ENCODE results near the gene METAP1. TPM values are rescaled to one million over a fixed set of nuclear protein-coding genes. Genes with fewer than 3 reads are reported as not detected.

METAP1 gene
- total RNA-seq, 1 experiment from 2014 or later, result 63.5 TPM

DNA sequence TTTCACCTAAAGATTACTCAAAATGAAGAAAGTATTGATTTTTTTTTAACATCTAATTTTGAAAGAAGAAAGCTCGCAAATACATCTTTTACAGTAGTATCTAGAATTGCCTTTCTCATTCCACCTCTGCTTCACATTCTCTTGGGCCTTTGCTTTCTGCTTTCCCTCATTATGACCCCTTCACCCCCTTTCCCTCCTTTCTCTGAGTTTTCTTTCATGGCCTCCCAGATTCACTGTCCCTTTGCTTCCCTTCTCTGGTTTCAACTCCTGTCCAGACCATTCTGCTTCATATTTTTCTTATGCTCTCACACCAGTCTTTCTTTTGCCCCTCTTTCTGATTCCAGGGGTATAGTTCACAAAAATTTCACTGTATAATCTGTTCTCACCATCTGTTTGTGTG is 64.0 kb downstream of the METAP1 start:
- Histone ChIP-seq H3K56ac (ENCODE audit: insufficient read length, low read depth, low read length) (no peak overlapping the region), H3K4ac (ENCODE audit: low read depth, low read length) (no peak overlapping the region), H2AFZ (ENCODE audit: low read length) (no peak overlapping the region), H3K4me1 (ENCODE audit: insufficient read depth, low read length) (no peaks in the 10 kb centered on the region), H4K91ac (ENCODE audit: insufficient read length, low read depth, low read length) (no peak overlapping the region), H4K5ac (ENCODE audit: insufficient read length, low read depth, low read length) (no peak overlapping the region), H4K8ac (replicated peaks; ENCODE audit: insufficient read length, low read depth, low read length) (no peak overlapping the region), H2AK5ac (ENCODE audit: insufficient read length, low read length) (no peak overlapping the region), H3K9ac (ENCODE audit: extremely low read depth, insufficient read length, low read length) (no peak overlapping the region), H3K14ac (ENCODE audit: insufficient read depth, low read length) (no peak overlapping the region), H3K18ac (ENCODE audit: insufficient read length, low read depth, low read length) (no peak overlapping the region), H3K79me1 (ENCODE audit: insufficient read depth, low read depth, low read length, poor library complexity, severe bottlenecking) (peaks cover 5% of the 10 kb centered on the region), H3K4me2 (ENCODE audit: insufficient read depth, insufficient read length, low read length) (no peak overlapping the region), H2BK20ac (ENCODE audit: low read depth, low read length, poor library complexity, severe bottlenecking) (no peak overlapping the region), H3K27ac (ENCODE audit: insufficient read length, low read depth, low read length) (no peak overlapping the region), H4K20me1 (ENCODE audit: control insufficient read depth, insufficient read depth, insufficient read length) (no peaks in the 10 kb centered on the region), H3K23me2 (ENCODE audit: insufficient read length, low read depth, low read length, poor library complexity, severe bottlenecking) (no peaks in the 10 kb centered on the region), H2BK12ac (ENCODE audit: insufficient read length, low read depth, low read length) (no peak overlapping the region), H2BK120ac (ENCODE audit: low read depth, low read length, poor library complexity, severe bottlenecking) (no peak overlapping the region), H3T11ph (ENCODE audit: low read length) (no peak overlapping the region), H3K79me2 (ENCODE audit: insufficient read depth, low read length) (no peaks in the 10 kb centered on the region), H3K23ac (ENCODE audit: insufficient read length, low read depth, low read length) (no peak overlapping the region), H2BK15ac (ENCODE audit: low read depth, low read length) (no peak overlapping the region), H2BK5ac (ENCODE audit: insufficient read length, low read length) (no peak overlapping the region), H3K9me3 (ENCODE audit: control insufficient read depth, low read depth, low read length) (no peaks in the 10 kb centered on the region), H3K27me3 (ENCODE audit: insufficient read depth, low read length) (no peaks in the 10 kb centered on the region)
- TF ChIP-seq, protein P1, sequence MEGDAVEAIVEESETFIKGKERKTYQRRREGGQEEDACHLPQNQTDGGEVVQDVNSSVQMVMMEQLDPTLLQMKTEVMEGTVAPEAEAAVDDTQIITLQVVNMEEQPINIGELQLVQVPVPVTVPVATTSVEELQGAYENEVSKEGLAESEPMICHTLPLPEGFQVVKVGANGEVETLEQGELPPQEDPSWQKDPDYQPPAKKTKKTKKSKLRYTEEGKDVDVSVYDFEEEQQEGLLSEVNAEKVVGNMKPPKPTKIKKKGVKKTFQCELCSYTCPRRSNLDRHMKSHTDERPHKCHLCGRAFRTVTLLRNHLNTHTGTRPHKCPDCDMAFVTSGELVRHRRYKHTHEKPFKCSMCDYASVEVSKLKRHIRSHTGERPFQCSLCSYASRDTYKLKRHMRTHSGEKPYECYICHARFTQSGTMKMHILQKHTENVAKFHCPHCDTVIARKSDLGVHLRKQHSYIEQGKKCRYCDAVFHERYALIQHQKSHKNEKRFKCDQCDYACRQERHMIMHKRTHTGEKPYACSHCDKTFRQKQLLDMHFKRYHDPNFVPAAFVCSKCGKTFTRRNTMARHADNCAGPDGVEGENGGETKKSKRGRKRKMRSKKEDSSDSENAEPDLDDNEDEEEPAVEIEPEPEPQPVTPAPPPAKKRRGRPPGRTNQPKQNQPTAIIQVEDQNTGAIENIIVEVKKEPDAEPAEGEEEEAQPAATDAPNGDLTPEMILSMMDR (conservative IDR thresholded peaks at IDR 0.05), result no peak
- H3K27me3 Mint-ChIP-seq (ENCODE audit: low read depth), result no peaks in the 10 kb centered on the region; the same call in 1 of the 2 replicates
- H3K36me3 Mint-ChIP-seq (ENCODE audit: insufficient read depth in 1 of 3, low read depth in 3 of 3), result peaks cover 32 to 58% (median 53%) of the 10 kb centered on the region in 3 experiments
- peaks cover 3 to 7% of the 10 kb centered on the region in 2 experiments for H3K4me1 Mint-ChIP-seq
- DNase-seq, result no peak
- no peaks in the 10 kb centered on the region for H3K9me3 Mint-ChIP-seq
- WGBS (ENCODE audit: extremely low coverage, insufficient read length, low lambda C conversion rate), result no CpG with 5 or more reads among the region's 1 CpG
- peak overlapping the region in 2 of 3 experiments; percentile 13 to 30; a peak in 2 of 7 replicates for H3K27ac Mint-ChIP-seq
- H3K4me3 Mint-ChIP-seq, result no peak overlapping the region
